ENCODE measurements around the gene ZDHHC7.

The ZDHHC7 gene

DNA sequence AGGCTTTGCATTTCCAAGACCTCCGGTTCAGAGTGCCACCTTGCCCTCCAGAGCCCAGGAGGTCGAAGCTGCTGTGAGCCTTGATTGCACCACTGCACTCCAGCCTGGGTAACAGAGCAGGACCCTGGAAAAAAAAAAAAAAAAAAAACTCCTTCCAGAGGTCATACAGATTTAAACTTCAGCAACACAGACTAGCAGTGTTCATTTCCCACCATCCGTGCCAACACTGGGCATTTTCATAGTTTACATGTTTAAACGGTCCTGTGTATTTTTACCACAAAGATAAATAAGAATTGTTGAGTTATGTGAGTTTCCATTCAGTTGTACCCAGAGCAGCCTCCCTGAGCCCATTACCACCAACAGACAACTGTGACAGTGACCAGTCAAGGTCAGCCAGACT, 50.4 kb downstream of the ZDHHC7 start:
- in situ Hi-C loops (cut with MboI; ENCODE audit: low pct_unique_long_range_greater_than_20kb, low sequenced_read_pairs, unreplicated experiment) = loop anchor here (25.0 kb wide), 2 partner anchors 324 to 449 kb away; partner anchors contain the start of genes KLHL36 and MEAK7
- TF ChIP-seq, protein P1, sequence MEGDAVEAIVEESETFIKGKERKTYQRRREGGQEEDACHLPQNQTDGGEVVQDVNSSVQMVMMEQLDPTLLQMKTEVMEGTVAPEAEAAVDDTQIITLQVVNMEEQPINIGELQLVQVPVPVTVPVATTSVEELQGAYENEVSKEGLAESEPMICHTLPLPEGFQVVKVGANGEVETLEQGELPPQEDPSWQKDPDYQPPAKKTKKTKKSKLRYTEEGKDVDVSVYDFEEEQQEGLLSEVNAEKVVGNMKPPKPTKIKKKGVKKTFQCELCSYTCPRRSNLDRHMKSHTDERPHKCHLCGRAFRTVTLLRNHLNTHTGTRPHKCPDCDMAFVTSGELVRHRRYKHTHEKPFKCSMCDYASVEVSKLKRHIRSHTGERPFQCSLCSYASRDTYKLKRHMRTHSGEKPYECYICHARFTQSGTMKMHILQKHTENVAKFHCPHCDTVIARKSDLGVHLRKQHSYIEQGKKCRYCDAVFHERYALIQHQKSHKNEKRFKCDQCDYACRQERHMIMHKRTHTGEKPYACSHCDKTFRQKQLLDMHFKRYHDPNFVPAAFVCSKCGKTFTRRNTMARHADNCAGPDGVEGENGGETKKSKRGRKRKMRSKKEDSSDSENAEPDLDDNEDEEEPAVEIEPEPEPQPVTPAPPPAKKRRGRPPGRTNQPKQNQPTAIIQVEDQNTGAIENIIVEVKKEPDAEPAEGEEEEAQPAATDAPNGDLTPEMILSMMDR (IDR thresholded peaks at IDR 0.05; ENCODE audit: extremely low read depth, insufficient read depth, missing control alignments) = no peak
- DNase-seq (ENCODE audit: low spot score) = no peak

DNA sequence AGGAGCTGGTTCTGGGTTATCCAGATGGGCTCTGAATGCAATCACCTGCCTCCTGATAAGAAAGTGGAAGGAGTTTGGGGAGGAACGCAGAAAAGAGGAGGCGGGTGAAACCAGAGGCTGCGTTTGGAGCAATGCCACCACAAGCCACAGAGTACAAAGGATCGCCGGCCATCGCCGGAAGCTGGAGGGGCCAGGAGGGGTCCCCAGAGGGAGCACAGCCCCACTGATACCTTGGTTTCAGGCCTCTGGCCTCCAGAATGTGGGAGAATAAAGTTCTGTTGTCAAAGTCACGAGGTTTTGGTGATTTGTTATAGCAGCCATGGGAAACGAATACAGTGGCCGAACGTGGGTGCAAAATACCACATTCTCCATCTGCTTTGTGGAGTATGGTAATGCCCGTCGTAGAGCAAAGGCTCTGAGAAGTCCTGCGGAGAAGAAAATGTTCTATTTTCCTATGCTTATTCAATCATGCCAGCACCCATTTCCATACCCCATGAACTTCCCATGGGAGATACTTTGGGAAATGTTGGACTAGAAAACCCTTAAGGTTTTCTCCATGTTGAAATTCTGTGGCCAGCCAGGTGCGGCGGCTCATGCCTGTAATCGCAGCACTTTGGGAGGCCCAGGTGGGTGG, 51.4 kb downstream of the ZDHHC7 start:
- TF ChIP-seq, protein P1 (IDR thresholded peaks at IDR 0.05; ENCODE audit: extremely low read depth, insufficient read depth, missing control alignments) = no peak
- in situ Hi-C loops (cut with MboI; ENCODE audit: low pct_unique_long_range_greater_than_20kb, low sequenced_read_pairs, unreplicated experiment) = loop anchor here (25.0 kb wide), 2 partner anchors 323 to 448 kb away; partner anchors contain the start of genes KLHL36 and MEAK7
- DNase-seq (ENCODE audit: low spot score) = no peak

DNA sequence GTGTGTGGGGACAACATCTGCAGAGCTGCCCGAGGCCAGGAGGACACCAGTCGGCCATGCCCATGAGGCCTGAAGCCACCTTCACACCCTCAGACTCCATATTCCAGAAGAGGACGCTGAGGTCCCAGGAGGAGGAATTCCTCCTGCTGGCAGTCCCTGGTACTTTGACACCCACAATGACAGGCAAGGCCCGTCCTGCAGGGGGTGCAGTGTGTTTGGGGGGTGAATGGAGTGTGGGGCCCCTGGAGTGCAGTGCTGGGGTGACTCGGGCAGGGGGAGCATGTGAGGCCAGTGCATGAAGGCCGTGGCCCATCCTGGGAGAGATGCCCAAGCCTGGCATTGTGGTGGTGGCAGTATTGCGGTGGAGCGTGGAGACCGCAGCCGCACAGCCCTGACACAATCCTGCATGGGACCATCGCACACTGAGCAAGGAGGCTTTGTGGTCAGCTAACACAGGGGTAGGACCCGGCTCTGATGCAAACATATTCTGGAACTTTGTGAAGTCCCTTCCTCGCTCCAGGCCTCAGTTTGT, 52.2 kb downstream of the ZDHHC7 start:
- no peak for DNase-seq (ENCODE audit: low spot score)
- TF ChIP-seq, protein P1 (IDR thresholded peaks at IDR 0.05; ENCODE audit: extremely low read depth, insufficient read depth, missing control alignments) = no peak
- in situ Hi-C loops (cut with MboI; ENCODE audit: low pct_unique_long_range_greater_than_20kb, low sequenced_read_pairs, unreplicated experiment) = loop anchor here (25.0 kb wide), 2 partner anchors 322 to 447 kb away; partner anchors contain the start of genes KLHL36 and MEAK7

DNA sequence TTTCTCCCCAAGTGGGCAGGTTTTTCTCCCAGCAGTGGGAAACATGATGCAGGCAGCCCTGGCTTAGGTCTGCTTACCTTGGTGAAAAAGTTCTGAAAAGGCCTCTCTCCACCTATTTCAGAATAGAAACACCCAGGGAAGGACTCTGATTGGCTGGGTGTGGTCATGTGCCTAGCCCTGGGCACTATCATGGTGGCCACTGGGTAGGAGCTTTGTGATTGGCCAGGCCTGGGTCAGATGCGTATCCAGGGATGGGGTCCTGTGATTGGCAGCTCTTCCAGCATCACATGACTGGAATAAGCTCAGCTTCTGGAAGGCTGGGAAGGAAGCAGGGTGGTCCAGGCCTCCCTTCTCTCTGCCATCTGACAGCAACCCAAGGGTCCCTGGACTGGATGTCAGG, 53.5 kb downstream of the ZDHHC7 start:
- in situ Hi-C loops (cut with MboI; ENCODE audit: low pct_unique_long_range_greater_than_20kb, low sequenced_read_pairs, unreplicated experiment) = loop anchor here (25.0 kb wide), 2 partner anchors 320 to 445 kb away; partner anchors contain the start of genes KLHL36 and MEAK7
- no peak for DNase-seq (ENCODE audit: low spot score)
- TF ChIP-seq, protein P1 (IDR thresholded peaks at IDR 0.05; ENCODE audit: extremely low read depth, insufficient read depth, missing control alignments) = no peak

DNA sequence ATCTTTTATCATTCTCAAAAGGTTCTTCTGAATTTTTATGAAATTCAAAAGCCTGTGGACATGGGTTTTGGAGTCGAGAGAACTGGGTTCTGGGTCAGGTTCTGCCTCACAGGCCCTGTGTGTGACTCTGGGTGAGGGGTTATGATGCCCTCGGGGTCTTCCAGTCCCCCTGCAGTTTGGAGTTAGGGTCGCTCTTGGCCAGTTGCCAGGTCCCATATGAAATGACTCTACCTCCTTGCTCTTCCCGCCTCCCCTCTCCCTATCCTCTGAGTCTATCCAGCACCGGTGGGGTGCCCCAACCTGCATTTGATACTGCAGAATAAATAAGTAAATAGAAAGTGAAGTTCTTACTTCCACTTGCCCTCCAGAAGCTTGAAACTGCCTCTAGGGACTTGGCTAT, 54.1 kb downstream of the ZDHHC7 start:
- in situ Hi-C loops (cut with MboI; ENCODE audit: low pct_unique_long_range_greater_than_20kb, low sequenced_read_pairs, unreplicated experiment) = loop anchor here (25.0 kb wide), 2 partner anchors 320 to 445 kb away; partner anchors contain the start of genes KLHL36 and MEAK7
- TF ChIP-seq, protein P1 (IDR thresholded peaks at IDR 0.05; ENCODE audit: extremely low read depth, insufficient read depth, missing control alignments) = no peak
- DNase-seq (ENCODE audit: low spot score) = no peak

DNA sequence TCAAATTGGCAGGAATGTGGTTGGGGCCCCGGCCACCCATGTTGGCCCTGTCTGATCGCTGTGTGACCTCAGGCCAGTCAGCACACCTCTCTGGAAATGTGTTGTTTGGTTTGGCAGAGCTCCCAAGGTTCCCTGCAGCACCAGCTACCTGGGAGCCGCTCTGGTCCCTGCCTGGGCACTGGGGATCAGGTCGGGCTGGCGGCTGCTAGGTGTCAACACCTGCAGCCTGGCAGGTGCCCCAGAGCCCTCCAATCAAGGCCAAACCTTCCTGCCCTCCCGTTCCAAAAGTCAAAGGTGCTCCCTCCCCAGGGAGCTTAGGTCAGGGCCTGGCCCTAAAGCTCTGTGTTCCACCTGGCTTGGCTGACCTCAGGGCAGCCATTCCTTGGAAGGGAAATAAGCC, 55.9 kb downstream of the ZDHHC7 start:
- TF ChIP-seq, protein P1 (IDR thresholded peaks at IDR 0.05; ENCODE audit: extremely low read depth, insufficient read depth, missing control alignments) = no peak
- in situ Hi-C loops (cut with MboI; ENCODE audit: low pct_unique_long_range_greater_than_20kb, low sequenced_read_pairs, unreplicated experiment) = loop anchor here (25.0 kb wide), 2 partner anchors 318 to 443 kb away; partner anchors contain the start of genes KLHL36 and MEAK7
- no peak for DNase-seq (ENCODE audit: low spot score)

All from GM13977 (cell line).